Stimulated activated naive CD8-positive, alpha-beta T cell treated with anti-CD3 and anti-CD28 coated beads, Interleukin-15, amount 100 ng/mL, for 72 hours (primary cell): Measurements from ENCODE around the gene GALNT2.

Experiments
- ATAC-seq: fragments of 150-1000 bp; cut with Tn5 transposase; 2 replicates; pipeline ENCODE4 v1.10.0; 2021; ENCODE audit warnings: mild to moderate bottlenecking, moderate library complexity
- DNase-seq, 2 donors: peaks; one replicate each; pipeline ENCODE4 v3.0.0; 2021 to 2022
- H3K27ac Mint-ChIP-seq, 2 donors: one replicate each; pipeline ENCODE4 v1.8.0; 2022; ENCODE audit warnings: mild to moderate bottlenecking in 2 of 2, mixed read lengths in 2 of 2, moderate library complexity in 2 of 2
- H3K27me3 Mint-ChIP-seq: one replicate; pipeline ENCODE4 v1.8.0; 2022; ENCODE audit warnings: mixed read lengths
- H3K4me1 Mint-ChIP-seq: one replicate; pipeline ENCODE4 v1.8.0; 2022; ENCODE audit warnings: mild to moderate bottlenecking, mixed read lengths
- H3K4me3 Mint-ChIP-seq, 2 donors: one replicate each; pipeline ENCODE4 v1.8.0; 2022; ENCODE audit warnings: mild to moderate bottlenecking in 2 of 2, mixed read lengths in 2 of 2, moderate library complexity in 1 of 2
- H3K9me3 Mint-ChIP-seq, 2 donors: one replicate each; pipeline ENCODE4 v1.8.0; 2022; ENCODE audit warnings: mixed read lengths in 2 of 2

GALNT2 gene

GRCh38 chr1:230074762-230075161 is 7.7 kb downstream of the GALNT2 start:
- no peak for DNase-seq
- H3K27ac Mint-ChIP-seq: no peak overlapping the region
- H3K27me3 Mint-ChIP-seq: no peaks in the 10 kb centered on the region
- no peak for ATAC-seq
- H3K9me3 Mint-ChIP-seq: no peaks in the 10 kb centered on the region
- peaks cover 74% of the 10 kb centered on the region for H3K4me1 Mint-ChIP-seq
- H3K4me3 Mint-ChIP-seq: no peak overlapping the region

DNA sequence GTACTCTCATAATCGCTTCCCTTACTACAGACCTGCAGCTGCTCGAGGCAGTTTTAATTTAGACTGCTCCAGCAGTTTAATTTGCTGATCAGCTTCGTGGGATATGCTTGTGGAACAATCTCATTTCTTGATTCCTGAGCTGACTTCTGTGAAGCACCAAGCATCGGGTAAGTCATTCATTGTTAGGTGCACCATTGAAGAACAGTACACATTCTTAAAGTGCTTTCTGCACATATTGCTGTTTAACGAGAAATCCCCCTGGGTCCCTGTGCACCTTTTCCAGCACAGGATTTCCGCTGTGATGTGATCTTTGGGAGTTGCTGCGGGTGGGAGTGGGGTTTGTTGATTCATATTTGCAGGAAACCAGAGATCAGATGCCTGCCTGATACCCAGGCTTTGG is 9.1 kb downstream of the GALNT2 start:
- no peaks in the 10 kb centered on the region for H3K9me3 Mint-ChIP-seq
- ATAC-seq (no peak), DNase-seq (no peak)
- peaks cover 67% of the 10 kb centered on the region for H3K4me1 Mint-ChIP-seq
- H3K27ac Mint-ChIP-seq: peak overlapping the region; percentile 9 to 97
- no peaks in the 10 kb centered on the region for H3K27me3 Mint-ChIP-seq
- H3K4me3 Mint-ChIP-seq: no peak overlapping the region

- H3K4me3 Mint-ChIP-seq: peak overlapping the region in 1 of 2 donors; percentile 16
- peaks cover 65% of the 10 kb centered on the region for H3K4me1 Mint-ChIP-seq
- peaks cover 2 to 3% of the 10 kb centered on the region in 2 donors for H3K9me3 Mint-ChIP-seq
- DNase-seq (no peak), ATAC-seq (peak; percentile 43)
- peak overlapping the region; percentile 30 to 59 for H3K27ac Mint-ChIP-seq
- H3K27me3 Mint-ChIP-seq: no peaks in the 10 kb centered on the region
Observed at GRCh38 chr1:230077011-230077410, 10.0 kb downstream of the GALNT2 start.

GRCh38 chr1:230077436-230078213 is 10.6 kb downstream of the GALNT2 start:
- Mint-ChIP-seq H3K27me3 (no peaks in the 10 kb centered on the region), H3K4me1 (peaks cover 66% of the 10 kb centered on the region), H3K27ac (peak overlapping the region; percentile 30 to 59), H3K9me3 (peaks cover 8 to 9% of the 10 kb centered on the region in 2 donors), H3K4me3 (peak overlapping the region in 1 of 2 donors; percentile 10)
- no peak for ATAC-seq
- no peak for DNase-seq

GRCh38 chr1:230079199-230080024 is 12.4 kb downstream of the GALNT2 start:
- Mint-ChIP-seq H3K9me3 (peaks cover 16% of the 10 kb centered on the region in 2 donors), H3K4me1 (peaks cover 70% of the 10 kb centered on the region), H3K27ac (no peak overlapping the region), H3K4me3 (no peak overlapping the region), H3K27me3 (no peaks in the 10 kb centered on the region)
- ATAC-seq (no peak), DNase-seq (no peak)

DNA sequence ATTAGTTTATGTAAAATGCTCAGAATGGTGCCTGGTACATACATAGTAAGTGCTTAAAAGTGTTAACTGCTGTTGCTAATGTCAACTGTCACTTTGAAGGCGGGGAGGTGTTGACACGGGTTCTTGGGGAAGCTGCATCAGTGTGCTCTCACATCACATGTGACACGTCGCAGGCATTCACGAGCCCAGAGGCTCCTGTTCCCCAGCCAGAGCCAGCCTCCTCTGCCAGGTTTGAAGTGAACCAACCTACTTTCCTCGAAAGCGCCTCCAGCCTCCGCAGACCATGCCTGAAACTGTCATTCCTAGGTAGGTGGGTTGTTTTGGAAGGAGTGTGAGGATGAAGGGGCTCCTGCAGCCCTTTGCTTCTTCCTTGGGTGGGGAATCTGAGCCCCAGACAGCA is 13.8 kb downstream of the GALNT2 start:
- H3K9me3 Mint-ChIP-seq: peaks cover 16% of the 10 kb centered on the region in 2 donors
- no peaks in the 10 kb centered on the region for H3K27me3 Mint-ChIP-seq
- no peak for ATAC-seq
- H3K4me3 Mint-ChIP-seq: no peak overlapping the region
- DNase-seq: no peak
- H3K4me1 Mint-ChIP-seq: peaks cover 77% of the 10 kb centered on the region
- H3K27ac Mint-ChIP-seq: no peak overlapping the region

- Mint-ChIP-seq H3K4me3 (no peak overlapping the region), H3K9me3 (peaks cover 16% of the 10 kb centered on the region in 2 donors), H3K27me3 (no peaks in the 10 kb centered on the region), H3K4me1 (peaks cover 77% of the 10 kb centered on the region), H3K27ac (no peak overlapping the region)
- ATAC-seq (no peak), DNase-seq (no peak)
Observed at GRCh38 chr1:230081751-230082150, 14.7 kb downstream of the GALNT2 start.

DNA sequence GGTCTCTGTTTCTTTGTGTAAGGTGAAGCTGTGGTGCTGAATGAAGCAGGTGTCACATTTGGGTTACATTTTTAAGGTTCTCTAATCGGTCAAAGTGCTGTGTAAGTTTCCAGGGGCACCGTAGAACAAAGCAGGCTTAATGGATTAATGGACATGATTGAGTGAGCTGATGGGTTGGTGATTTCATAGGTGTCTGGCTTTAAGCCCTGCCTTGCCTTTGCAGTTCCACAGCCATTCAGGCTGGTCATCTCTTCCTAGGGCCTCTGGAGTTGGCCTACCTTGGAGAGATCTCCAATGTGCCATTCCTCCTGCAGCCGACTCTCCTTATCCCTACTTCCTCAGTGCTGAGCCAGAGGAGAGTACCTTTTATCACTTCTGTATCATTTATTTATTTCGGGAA is 15.2 kb downstream of the GALNT2 start:
- no peak for DNase-seq
- peaks cover 16% of the 10 kb centered on the region in 2 donors for H3K9me3 Mint-ChIP-seq
- H3K27me3 Mint-ChIP-seq: no peaks in the 10 kb centered on the region
- no peak for ATAC-seq
- peaks cover 77% of the 10 kb centered on the region for H3K4me1 Mint-ChIP-seq
- H3K4me3 Mint-ChIP-seq: peak overlapping the region in 1 of 2 donors; percentile 61
- H3K27ac Mint-ChIP-seq: peak overlapping the region; percentile 72 to 94

DNA sequence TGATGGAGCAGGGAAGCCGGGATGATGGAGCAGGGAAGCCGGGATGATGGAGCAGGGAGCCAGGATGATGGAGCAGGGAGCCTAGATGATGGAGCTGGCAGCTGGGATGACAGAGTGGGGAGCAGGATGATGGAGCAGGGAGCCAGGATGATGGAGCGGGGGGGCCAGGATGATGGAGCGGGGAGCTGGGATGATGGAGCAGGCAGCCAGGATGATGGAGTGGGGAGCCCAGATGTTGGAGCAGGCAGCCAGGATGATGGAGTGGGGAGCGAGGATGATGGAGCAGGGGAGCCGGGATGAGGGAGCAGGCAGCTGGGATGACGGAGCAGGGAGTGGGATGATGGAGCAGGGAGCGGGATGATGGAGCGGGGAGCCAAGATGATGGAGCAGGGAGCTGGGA is 16.0 kb downstream of the GALNT2 start:
- Mint-ChIP-seq H3K4me1 (peaks cover 78% of the 10 kb centered on the region), H3K4me3 (peak overlapping the region in 1 of 2 donors; percentile 61)

DNA sequence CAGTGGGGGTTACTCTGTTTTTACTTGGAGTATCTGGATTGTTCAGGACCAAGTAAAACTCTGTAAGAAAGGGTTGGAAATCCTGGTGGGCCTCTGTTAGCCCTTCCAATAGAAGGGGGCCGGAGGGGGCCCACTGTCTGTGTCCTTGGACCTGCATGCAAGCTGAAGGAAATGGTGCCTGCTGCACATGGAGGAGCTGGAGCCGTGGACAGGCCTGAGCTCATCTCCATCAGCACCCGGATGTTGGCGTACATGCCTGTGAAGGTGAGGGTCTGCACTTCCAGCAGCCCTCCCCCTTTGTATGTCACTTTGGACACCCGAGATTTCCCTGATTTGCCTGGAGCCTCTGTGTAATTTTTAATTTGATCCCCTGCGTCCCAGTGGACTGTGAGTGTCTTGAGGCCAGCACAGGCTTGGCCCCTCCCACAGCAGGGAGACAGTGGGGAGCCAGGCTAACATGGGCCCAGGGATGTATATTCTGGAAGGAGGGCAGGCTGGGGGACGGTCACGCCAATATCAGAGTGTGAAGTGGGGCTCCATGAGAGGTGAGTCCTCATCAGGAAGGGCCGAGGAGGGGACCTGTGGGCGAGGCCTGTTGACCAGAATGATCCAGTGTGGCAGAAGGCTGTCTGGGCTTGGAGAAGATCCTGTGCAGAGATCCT is 16.8 kb downstream of the GALNT2 start:
- peaks cover 86% of the 10 kb centered on the region for H3K4me1 Mint-ChIP-seq
- DNase-seq: no peak
- peak overlapping the region; percentile 92 to 94 for H3K27ac Mint-ChIP-seq
- peak overlapping the region; percentile 71 to 77 for H3K4me3 Mint-ChIP-seq
- H3K27me3 Mint-ChIP-seq: no peaks in the 10 kb centered on the region
- peak; percentile 3 for ATAC-seq
- peaks cover 16% of the 10 kb centered on the region in 2 donors for H3K9me3 Mint-ChIP-seq

More for the DNA sequence above, 16.0 kb downstream of the GALNT2 start:
- no peak for DNase-seq
- peak overlapping the region; percentile 72 to 94 for H3K27ac Mint-ChIP-seq
- ATAC-seq: no peak
- H3K9me3 Mint-ChIP-seq: peaks cover 16% of the 10 kb centered on the region in 2 donors
- no peaks in the 10 kb centered on the region for H3K27me3 Mint-ChIP-seq

GRCh38 chr1:230084408-230085177 is 17.6 kb downstream of the GALNT2 start:
- H3K27me3 Mint-ChIP-seq: no peaks in the 10 kb centered on the region
- peak overlapping the region; percentile 92 to 94 for H3K27ac Mint-ChIP-seq
- peaks cover 16% of the 10 kb centered on the region in 2 donors for H3K9me3 Mint-ChIP-seq
- H3K4me3 Mint-ChIP-seq: peak overlapping the region; percentile 71 to 77
- H3K4me1 Mint-ChIP-seq: peaks cover 91% of the 10 kb centered on the region
- ATAC-seq: peak; percentile 98
- peak; percentile 63 to 81 for DNase-seq

GRCh38 chr1:230085178-230085515 is 18.1 kb downstream of the GALNT2 start:
- H3K9me3 Mint-ChIP-seq: peaks cover 16% of the 10 kb centered on the region in 2 donors
- DNase-seq: no peak
- H3K4me3 Mint-ChIP-seq: no peak overlapping the region
- no peaks in the 10 kb centered on the region for H3K27me3 Mint-ChIP-seq
- no peak overlapping the region for H3K27ac Mint-ChIP-seq
- H3K4me1 Mint-ChIP-seq: peaks cover 91% of the 10 kb centered on the region
- no peak for ATAC-seq

DNA sequence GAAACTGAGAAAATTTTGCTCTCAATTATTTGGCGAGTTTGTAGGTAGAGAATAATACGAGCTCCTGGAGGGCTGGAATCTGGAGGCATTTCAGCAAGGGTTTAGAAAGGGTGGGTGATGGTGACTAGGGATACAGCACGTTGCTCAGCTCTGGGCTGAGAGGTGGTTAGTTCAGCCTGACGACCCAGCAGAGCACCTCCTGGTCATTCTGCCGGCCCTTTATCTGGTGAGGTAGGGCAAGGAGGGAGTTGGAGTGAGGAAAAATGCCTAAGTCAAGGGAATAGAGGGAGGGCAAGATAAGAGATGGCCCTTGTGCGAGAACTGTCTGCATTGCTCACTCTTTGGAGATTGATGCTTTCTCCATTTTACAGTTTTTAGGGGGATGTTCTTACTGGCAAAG is 19.1 kb downstream of the GALNT2 start:
- Mint-ChIP-seq H3K27me3 (no peaks in the 10 kb centered on the region), H3K4me3 (no peak overlapping the region), H3K27ac (no peak overlapping the region), H3K9me3 (peaks cover 16% of the 10 kb centered on the region in 2 donors), H3K4me1 (peaks cover 94% of the 10 kb centered on the region)
- no peak for ATAC-seq
- no peak for DNase-seq

- ATAC-seq: no peak
- H3K27me3 Mint-ChIP-seq: no peaks in the 10 kb centered on the region
- H3K4me3 Mint-ChIP-seq: no peak overlapping the region
- DNase-seq: no peak
- no peak overlapping the region for H3K27ac Mint-ChIP-seq
- H3K9me3 Mint-ChIP-seq: peaks cover 11 to 12% of the 10 kb centered on the region in 2 donors
- peaks cover 93% of the 10 kb centered on the region for H3K4me1 Mint-ChIP-seq
Observed at GRCh38 chr1:230087028-230087716, 20.1 kb downstream of the GALNT2 start.
